ENCODE results near the gene REP15.
"Not testable (repeated sequence)": the region's sequence is repeated elsewhere in the genome, so short reads cannot be mapped to it uniquely, and the experiment has no call there.

The REP15 gene

GRCh38 chr12:27711317-27711682 lies 15.1 kb downstream of the REP15 start:
- Mint-ChIP-seq H3K36me3 (ENCODE audit: low read depth) (peaks cover 50% of the 10 kb centered on the region), H3K9me3 (no peaks in the 10 kb centered on the region), H3K27ac (peak overlapping the region; percentile 96), H3K27me3 (no peaks in the 10 kb centered on the region), H3K4me1 (ENCODE audit: low read depth) (peaks cover 26% of the 10 kb centered on the region), H3K4me3 (peak overlapping the region; percentile 92)
- DNase-seq = no peak

DNA sequence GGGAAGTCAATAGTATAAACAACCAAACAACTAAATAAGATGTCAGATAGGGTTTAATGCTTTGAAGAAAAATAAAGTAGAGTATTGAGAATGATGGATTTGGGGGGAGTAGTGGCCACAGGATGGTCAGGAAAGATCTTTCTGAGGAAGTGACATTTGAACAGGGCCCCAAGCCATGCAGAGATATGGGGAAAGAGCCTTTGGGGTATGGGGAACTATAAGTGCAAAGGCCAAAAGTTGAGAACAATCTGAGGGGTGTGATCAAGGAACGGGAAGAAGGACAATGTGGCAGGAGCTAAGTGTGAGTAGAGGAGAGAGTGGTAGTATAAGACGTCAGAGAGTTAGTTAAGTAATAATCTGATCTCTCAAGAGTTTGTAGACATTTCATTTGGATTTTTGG lies 15.7 kb downstream of the REP15 start:
- H3K4me3 Mint-ChIP-seq = peak overlapping the region; percentile 92
- H3K4me1 Mint-ChIP-seq (ENCODE audit: low read depth) = peaks cover 26% of the 10 kb centered on the region
- no peaks in the 10 kb centered on the region for H3K27me3 Mint-ChIP-seq
- no peaks in the 10 kb centered on the region for H3K9me3 Mint-ChIP-seq
- peak overlapping the region; percentile 45 for H3K27ac Mint-ChIP-seq
- DNase-seq = no peak
- peaks cover 56% of the 10 kb centered on the region for H3K36me3 Mint-ChIP-seq (ENCODE audit: low read depth)

DNA sequence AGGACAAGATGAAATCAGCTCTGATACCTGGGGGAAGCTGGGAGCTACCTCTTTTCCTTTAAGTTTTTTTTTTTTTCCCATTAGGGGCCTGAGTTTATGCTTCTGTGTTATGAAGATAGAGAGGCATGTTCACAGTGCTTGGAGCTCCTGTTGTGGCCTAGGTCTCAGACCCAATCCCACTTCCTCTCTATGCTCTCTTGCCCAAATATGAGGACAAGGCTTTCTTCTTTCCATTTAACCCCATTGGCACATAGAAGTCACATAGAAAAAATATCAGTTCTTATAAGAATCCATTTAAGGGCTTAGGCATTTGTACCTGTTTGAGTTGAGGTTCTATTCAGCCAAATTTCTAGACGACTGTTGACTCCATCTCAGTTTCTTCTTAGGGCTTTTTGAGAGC lies 27.0 kb downstream of the REP15 start:
- Mint-ChIP-seq H3K4me3 (no peak overlapping the region), H3K27ac (peak overlapping the region; percentile 59), H3K4me1 (ENCODE audit: low read depth) (peaks cover 11% of the 10 kb centered on the region), H3K9me3 (no peaks in the 10 kb centered on the region), H3K36me3 (ENCODE audit: low read depth) (peaks cover 80% of the 10 kb centered on the region), H3K27me3 (no peaks in the 10 kb centered on the region)
- DNase-seq = no peak

DNA sequence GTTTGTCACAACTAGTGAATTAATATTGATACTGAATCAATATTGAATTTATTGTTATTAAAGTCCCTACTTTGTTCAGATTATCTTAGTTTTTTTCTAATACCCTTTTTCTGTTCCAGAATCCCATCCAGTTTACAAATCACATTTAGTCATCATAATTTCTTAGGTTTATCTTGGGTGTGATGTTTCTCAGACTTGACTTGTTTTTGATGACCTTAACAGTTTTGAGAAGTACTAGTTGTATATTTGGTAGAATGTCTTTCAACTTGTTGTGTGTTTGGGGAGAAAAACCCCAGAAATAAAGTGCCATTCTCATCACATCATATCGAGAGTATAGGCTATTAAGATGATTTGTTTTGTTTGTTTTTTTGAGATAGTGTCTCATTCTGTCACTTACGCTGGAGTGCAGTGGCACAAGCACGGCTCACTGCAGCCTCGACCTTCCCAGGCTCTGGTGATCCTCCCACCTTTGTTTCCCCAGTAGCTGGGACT lies 33.9 kb downstream of the REP15 start:
- Mint-ChIP-seq H3K4me1 (ENCODE audit: low read depth) (peaks cover 3% of the 10 kb centered on the region), H3K27me3 (no peaks in the 10 kb centered on the region), H3K27ac (no peak overlapping the region), H3K36me3 (ENCODE audit: low read depth) (peaks cover 81% of the 10 kb centered on the region), H3K9me3 (no peaks in the 10 kb centered on the region), H3K4me3 (no peak overlapping the region)
- no peak for DNase-seq

DNA sequence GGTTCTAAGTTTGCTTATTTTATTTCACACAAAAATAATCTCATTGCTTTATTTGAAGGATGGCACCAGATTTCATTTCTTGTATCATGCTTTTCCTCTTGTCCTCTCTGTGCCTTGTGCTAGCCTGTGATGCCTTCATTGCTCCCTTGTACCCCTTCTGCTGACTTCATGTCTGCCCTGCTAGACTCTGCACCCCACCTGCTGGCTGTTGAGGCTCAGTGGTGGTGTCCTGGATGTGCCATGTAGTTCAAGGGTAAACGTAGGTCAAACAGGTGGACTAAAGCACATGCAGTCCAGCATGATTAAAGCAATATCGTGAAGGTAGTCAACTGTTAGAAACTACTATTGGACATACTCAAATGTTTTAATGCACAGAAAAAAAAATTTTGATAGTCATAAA lies 36.0 kb downstream of the REP15 start:
- DNase-seq = no peak
- Mint-ChIP-seq H3K36me3 (ENCODE audit: low read depth) (peaks cover 79% of the 10 kb centered on the region), H3K27ac (no peak overlapping the region), H3K27me3 (no peaks in the 10 kb centered on the region), H3K9me3 (no peaks in the 10 kb centered on the region), H3K4me1 (ENCODE audit: low read depth) (no peaks in the 10 kb centered on the region), H3K4me3 (no peak overlapping the region)

DNA sequence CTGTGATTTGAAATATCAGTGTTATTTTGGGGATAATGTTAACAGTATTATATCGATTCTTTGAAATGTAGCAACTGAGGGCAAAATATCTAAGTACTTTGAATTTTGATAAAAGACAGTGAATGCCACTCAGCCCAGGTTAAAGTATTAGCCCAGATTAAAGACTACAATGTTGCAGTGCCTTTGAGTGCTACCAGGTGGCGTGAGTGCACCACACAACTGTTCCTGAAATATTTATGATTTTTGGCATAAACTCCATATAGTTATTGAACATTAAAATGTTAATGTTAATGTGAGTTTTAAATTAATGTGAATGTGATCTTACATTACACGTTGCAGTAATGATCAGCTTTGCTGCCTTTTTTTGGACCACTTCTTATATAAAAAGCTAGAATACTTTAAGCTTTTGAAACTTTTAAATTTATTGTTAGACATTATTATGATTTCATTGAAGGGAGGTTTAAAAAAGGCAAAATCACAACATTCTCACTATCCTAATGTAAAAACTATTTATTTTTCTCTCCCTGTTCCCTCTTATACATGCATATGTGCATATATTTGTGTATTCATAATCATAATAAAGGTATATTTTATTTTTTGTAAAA lies 36.9 kb downstream of the REP15 start:
- peak; percentile 45 for DNase-seq
- no peaks in the 10 kb centered on the region for H3K9me3 Mint-ChIP-seq
- H3K27me3 Mint-ChIP-seq = no peaks in the 10 kb centered on the region
- H3K4me3 Mint-ChIP-seq = no peak overlapping the region
- H3K27ac Mint-ChIP-seq = no peak overlapping the region
- no peaks in the 10 kb centered on the region for H3K4me1 Mint-ChIP-seq (ENCODE audit: low read depth)
- peaks cover 85% of the 10 kb centered on the region for H3K36me3 Mint-ChIP-seq (ENCODE audit: low read depth)

DNA sequence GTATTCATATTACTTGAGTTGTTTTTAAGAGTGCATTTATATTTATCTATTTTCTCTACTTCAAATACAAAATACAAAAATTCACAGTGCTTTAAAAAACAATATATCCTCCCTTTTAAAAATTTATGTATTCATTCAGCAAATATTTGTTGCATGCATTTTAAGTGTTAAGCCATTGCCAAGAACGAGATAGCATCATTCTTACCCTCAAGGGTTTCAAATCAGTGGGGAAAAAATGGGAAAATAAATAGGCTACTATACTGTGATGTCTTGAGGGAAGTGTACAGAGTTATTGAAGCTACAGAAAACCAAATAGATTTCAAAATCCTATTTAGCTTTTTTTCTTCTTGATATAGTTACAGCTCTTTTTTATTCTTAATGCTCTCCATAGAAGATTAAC lies 37.5 kb downstream of the REP15 start:
- Mint-ChIP-seq H3K9me3 (no peaks in the 10 kb centered on the region), H3K4me1 (ENCODE audit: low read depth) (no peaks in the 10 kb centered on the region), H3K27me3 (no peaks in the 10 kb centered on the region), H3K4me3 (no peak overlapping the region), H3K27ac (no peak overlapping the region), H3K36me3 (ENCODE audit: low read depth) (peaks cover 82% of the 10 kb centered on the region)
- no peak for DNase-seq

DNA sequence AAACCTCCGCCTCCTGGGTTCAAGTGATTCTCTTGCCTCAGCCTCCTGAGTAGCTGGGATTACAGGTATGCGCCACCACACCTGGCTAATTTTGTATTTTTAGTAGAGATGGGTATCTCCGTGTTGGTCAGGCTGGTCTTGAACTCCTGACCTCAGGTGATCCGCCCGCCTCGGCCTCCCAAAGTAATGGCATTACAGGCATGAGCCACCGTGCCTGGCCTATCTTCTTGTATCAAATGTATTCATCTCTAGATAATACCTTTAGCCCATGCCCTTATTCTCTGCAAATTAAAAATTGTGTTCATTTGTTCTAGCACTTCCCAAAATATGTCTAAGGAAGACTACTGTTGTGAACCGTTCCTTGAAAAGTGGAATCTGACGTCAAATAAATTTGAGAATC lies 38.1 kb downstream of the REP15 start:
- H3K4me3 Mint-ChIP-seq; H3K4me1 Mint-ChIP-seq (ENCODE audit: low read depth); H3K9me3 Mint-ChIP-seq; H3K27ac Mint-ChIP-seq; H3K27me3 Mint-ChIP-seq; DNase-seq: not testable (repeated sequence)
- peaks cover 82% of the 10 kb centered on the region for H3K36me3 Mint-ChIP-seq (ENCODE audit: low read depth)

- no peak for DNase-seq
- no peaks in the 10 kb centered on the region for H3K9me3 Mint-ChIP-seq
- no peaks in the 10 kb centered on the region for H3K27me3 Mint-ChIP-seq
- H3K36me3 Mint-ChIP-seq (ENCODE audit: low read depth) = peaks cover 88% of the 10 kb centered on the region
- no peak overlapping the region for H3K27ac Mint-ChIP-seq
- no peak overlapping the region for H3K4me3 Mint-ChIP-seq
- peaks cover 9% of the 10 kb centered on the region for H3K4me1 Mint-ChIP-seq (ENCODE audit: low read depth)
Measured at GRCh38 chr12:27743601-27744000, 47.4 kb downstream of the REP15 start.

GRCh38 chr12:27745734-27746133 lies 49.5 kb downstream of the REP15 start:
- not testable (repeated sequence) for H3K27ac Mint-ChIP-seq; H3K9me3 Mint-ChIP-seq; H3K4me3 Mint-ChIP-seq; DNase-seq; H3K27me3 Mint-ChIP-seq; H3K4me1 Mint-ChIP-seq (ENCODE audit: low read depth)
- H3K36me3 Mint-ChIP-seq (ENCODE audit: low read depth) = peaks cover 86% of the 10 kb centered on the region

Data from activated T-cell treated with anti-CD3 and anti-CD28 coated beads, Interleukin-2, amount 50 U/mL, for 24 hours (primary cell).